Measurements from ENCODE around the gene MAGI2. TPM values are rescaled to one million over a fixed set of nuclear protein-coding genes. Genes with fewer than 3 reads are reported as not detected.

Gene MAGI2
- total and polyA plus RNA-seq, 2 experiments from 2014 or later, result 10.4 to 26.4 TPM

DNA sequence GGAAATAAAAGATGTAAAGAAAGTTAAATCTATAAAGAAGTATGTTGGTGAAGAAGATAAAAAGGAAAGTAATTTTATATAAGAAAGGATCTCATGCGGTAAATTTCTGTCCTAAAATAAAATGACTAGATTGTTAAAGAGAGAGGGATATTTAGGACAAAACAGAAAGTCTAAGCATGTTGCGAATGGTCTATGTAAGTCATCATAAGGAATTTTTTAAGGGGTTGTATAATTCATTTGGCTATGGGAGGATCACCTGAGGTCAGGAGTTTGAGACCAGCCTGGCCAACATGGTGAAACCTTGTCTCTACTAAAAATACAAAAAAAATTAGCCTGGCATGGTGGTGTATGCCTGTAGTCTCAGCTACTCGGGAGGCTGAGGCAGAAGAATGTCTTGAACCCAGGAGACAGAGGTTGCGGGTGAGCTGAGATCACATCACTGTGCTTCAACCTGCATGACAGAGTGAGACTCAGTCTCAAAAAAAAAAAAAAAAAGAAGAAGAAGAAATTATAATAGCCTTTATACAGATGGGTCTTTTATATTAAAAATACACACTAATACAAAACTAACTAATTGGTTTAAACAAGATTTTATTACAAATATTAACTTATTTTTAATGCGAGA is 294.3 kb downstream of the MAGI2 start:
- no peaks in the 10 kb centered on the region for H3F3A ChIP-seq (replicated peaks; ENCODE audit: low read depth)
- H2AFZ ChIP-seq, result no peak overlapping the region
- Mint-ChIP-seq H3K36me3 (ENCODE audit: low read depth) (peaks cover 23% of the 10 kb centered on the region; the same call in 2 of the 3 replicates), H3K27ac (no peak overlapping the region), H3K27me3 (ENCODE audit: insufficient read depth, low read depth, poor library complexity) (no peaks in the 10 kb centered on the region), H3K9me3 (peaks cover 47% of the 10 kb centered on the region), H3K4me3 (no peak overlapping the region), H3K4me1 (no peaks in the 10 kb centered on the region)
- no peaks in the 10 kb centered on the region for H3K27me3 ChIP-seq (ENCODE audit: insufficient read depth)
- no peak overlapping the region for H3K4me3 ChIP-seq
- DNase-seq (ENCODE audit: low spot score) (peak; percentile 49), ATAC-seq (no peak)
- no peak overlapping the region for H3K27ac ChIP-seq (ENCODE audit: low read depth)
- no peaks in the 10 kb centered on the region for H3K79me2 ChIP-seq (replicated peaks; ENCODE audit: insufficient read depth)
- TF ChIP-seq REST (IDR thresholded peaks at IDR 0.05; ENCODE audit: unreplicated experiment), result no peak
- no peak for TF ChIP-seq STAT1 (IDR thresholded peaks at IDR 0.05; ENCODE audit: unreplicated experiment)
- TF ChIP-seq CREB1 (CRISPR knock-in tag; IDR thresholded peaks at IDR 0.05; ENCODE audit: low read depth), result no peak
- TF ChIP-seq EZH2 (IDR thresholded peaks at IDR 0.05; ENCODE audit: low read depth, unreplicated experiment), result no peak
- TF ChIP-seq ZNF462 (CRISPR knock-in tag; IDR thresholded peaks at IDR 0.05), result no peak
- TF ChIP-seq, protein P1, sequence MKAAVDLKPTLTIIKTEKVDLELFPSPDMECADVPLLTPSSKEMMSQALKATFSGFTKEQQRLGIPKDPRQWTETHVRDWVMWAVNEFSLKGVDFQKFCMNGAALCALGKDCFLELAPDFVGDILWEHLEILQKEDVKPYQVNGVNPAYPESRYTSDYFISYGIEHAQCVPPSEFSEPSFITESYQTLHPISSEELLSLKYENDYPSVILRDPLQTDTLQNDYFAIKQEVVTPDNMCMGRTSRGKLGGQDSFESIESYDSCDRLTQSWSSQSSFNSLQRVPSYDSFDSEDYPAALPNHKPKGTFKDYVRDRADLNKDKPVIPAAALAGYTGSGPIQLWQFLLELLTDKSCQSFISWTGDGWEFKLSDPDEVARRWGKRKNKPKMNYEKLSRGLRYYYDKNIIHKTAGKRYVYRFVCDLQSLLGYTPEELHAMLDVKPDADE (IDR thresholded peaks at IDR 0.05), result no peak
- no peak for TF ChIP-seq NANOG (IDR thresholded peaks at IDR 0.05; ENCODE audit: borderline replicate concordance)
- no peak for TF ChIP-seq ZNF114 (CRISPR knock-in tag; IDR thresholded peaks at IDR 0.05)
- 0 out of 2 replicates have a peak, but pooled peaks cover 5% of the 10 kb centered on the region for H3K9me2 ChIP-seq (ENCODE audit: insufficient read depth)
- peaks cover 22% of the 10 kb centered on the region; the same call in 1 of the 2 replicates for H3K36me3 ChIP-seq (ENCODE audit: insufficient read depth)
- no peak overlapping the region for H3K4me2 ChIP-seq
- no peaks in the 10 kb centered on the region for H4K20me1 ChIP-seq (replicated peaks; ENCODE audit: insufficient read depth)
- no peaks in the 10 kb centered on the region for H3K4me1 ChIP-seq (ENCODE audit: insufficient read depth)
